ENCODE data around the gene ZNF334. TPM values are rescaled to one million over a fixed set of nuclear protein-coding genes. Genes with fewer than 3 reads are reported as not detected.

Gene ZNF334
- polyA plus RNA-seq, 1 donor, result 11.8 TPM

- no peak for DNase-seq
These were observed 28.4 kb downstream of the ZNF334 start for GRCh38 chr20:46484954-46485353.

- no peak for DNase-seq
These were observed 29.5 kb downstream of the ZNF334 start for GRCh38 chr20:46483879-46484278.

- DNase-seq, result no peak
These were observed 30.5 kb downstream of the ZNF334 start for GRCh38 chr20:46482864-46483263.

GRCh38 chr20:46477640-46478039 is 35.7 kb downstream of the ZNF334 start:
- no peak for DNase-seq

GRCh38 chr20:46477225-46477624 is 36.1 kb downstream of the ZNF334 start:
- DNase-seq, result no peak

GRCh38 chr20:46468508-46468907 is 44.9 kb downstream of the ZNF334 start:
- no peak for DNase-seq

- DNase-seq, result no peak
These were observed 48.9 kb downstream of the ZNF334 start for GRCh38 chr20:46464451-46464850.

- no peak for DNase-seq
These were observed 49.5 kb downstream of the ZNF334 start for GRCh38 chr20:46463852-46464251.

GRCh38 chr20:46461808-46462207 is 51.6 kb downstream of the ZNF334 start:
- DNase-seq, result no peak

- DNase-seq, result peak; percentile 11
These were observed 54.3 kb downstream of the ZNF334 start for GRCh38 chr20:46458866-46459750.

- no peak for DNase-seq
These were observed 56.9 kb downstream of the ZNF334 start for GRCh38 chr20:46456255-46457028.

- DNase-seq, result no peak
These were observed 57.6 kb downstream of the ZNF334 start for GRCh38 chr20:46455729-46456128.

Other genes with a start within 250 kb of the ZNF334 start
- gene CDH22, start 205.1 kb downstream of the ZNF334 start, polyA plus RNA-seq (ENCODE audit: insufficient read length), result 0.35 TPM
- 37.5 TPM for gene ELMO2, start 106.9 kb downstream of the ZNF334 start, polyA plus RNA-seq (ENCODE audit: insufficient read length)
- gene OCSTAMP, start 37.1 kb upstream of the ZNF334 start, polyA plus RNA-seq (ENCODE audit: insufficient read length), result not detected
- gene SLC13A3, start 137.9 kb upstream of the ZNF334 start, polyA plus RNA-seq (ENCODE audit: insufficient read length), result 3.1 TPM
- 9.3 TPM for gene TP53RK, start 175.9 kb upstream of the ZNF334 start, polyA plus RNA-seq (ENCODE audit: insufficient read length)
- gene SLC2A10, start 196.1 kb upstream of the ZNF334 start, polyA plus RNA-seq (ENCODE audit: insufficient read length), result 16.6 TPM